ENCODE results near the gene PATJ. TPM values are rescaled to one million over a fixed set of nuclear protein-coding genes. Genes with fewer than 3 reads are reported as not detected.

PATJ gene
- total RNA-seq, 2 donors from 2014 or later: 47.8 to 64.5 TPM

- Histone ChIP-seq H3K27ac (no peak overlapping the region), H3K27me3 (replicated peaks; ENCODE audit: insufficient read depth) (no peaks in the 10 kb centered on the region), H3K9me3 (no peaks in the 10 kb centered on the region), H3K36me3 (no peaks in the 10 kb centered on the region), H3K4me3 (no peak overlapping the region), H3K4me1 (ENCODE audit: control insufficient read depth in 1 of 2, low read depth in 2 of 2) (peaks cover 0 to 13% of the 10 kb centered on the region in 2 donors)
- DNase-seq (ENCODE audit: low spot score) (no peak), ATAC-seq (ENCODE audit: insufficient number of reproducible peaks, low FRiP score, low read depth) (no peak)
- TF ChIP-seq CTCF (IDR thresholded peaks at IDR 0.05): no peak
Measured at GRCh38 chr1:62012095-62012494, 269.8 kb downstream of the PATJ start.

GRCh38 chr1:62012836-62013235 is 270.6 kb downstream of the PATJ start:
- DNase-seq (ENCODE audit: low spot score) (no peak), ATAC-seq (ENCODE audit: insufficient number of reproducible peaks, low FRiP score, low read depth) (no peak)
- no peaks in the 10 kb centered on the region for H3K27me3 ChIP-seq (replicated peaks; ENCODE audit: insufficient read depth)
- peak overlapping the region; percentile 3 for H3K4me3 ChIP-seq
- H3K27ac ChIP-seq: peak overlapping the region in 1 of 2 donors; percentile 14
- H3K36me3 ChIP-seq: no peaks in the 10 kb centered on the region
- no peak for TF ChIP-seq CTCF (IDR thresholded peaks at IDR 0.05)
- H3K4me1 ChIP-seq (ENCODE audit: control insufficient read depth in 1 of 2, low read depth in 2 of 2): peaks cover 0 to 13% of the 10 kb centered on the region in 2 donors
- H3K9me3 ChIP-seq: no peaks in the 10 kb centered on the region

- Histone ChIP-seq H3K27ac (peak overlapping the region in 1 of 2 donors; percentile 14), H3K4me3 (peak overlapping the region; percentile 3), H3K9me3 (no peaks in the 10 kb centered on the region), H3K27me3 (replicated peaks; ENCODE audit: insufficient read depth) (no peaks in the 10 kb centered on the region), H3K4me1 (ENCODE audit: control insufficient read depth in 1 of 2, low read depth in 2 of 2) (peaks cover 0 to 13% of the 10 kb centered on the region in 2 donors), H3K36me3 (no peaks in the 10 kb centered on the region)
- DNase-seq (ENCODE audit: low spot score) (no peak), ATAC-seq (ENCODE audit: insufficient number of reproducible peaks, low FRiP score, low read depth) (no peak)
- TF ChIP-seq CTCF (IDR thresholded peaks at IDR 0.05): no peak
Measured at GRCh38 chr1:62013264-62013663, 271.0 kb downstream of the PATJ start.

GRCh38 chr1:62022382-62022983 is 280.2 kb downstream of the PATJ start:
- no peak for DNase-seq (ENCODE audit: low spot score)
- TF ChIP-seq CTCF (IDR thresholded peaks at IDR 0.05): no peak
- Histone ChIP-seq H3K36me3 (no peaks in the 10 kb centered on the region), H3K27ac (no peak overlapping the region), H3K9me3 (no peaks in the 10 kb centered on the region), H3K4me1 (ENCODE audit: control insufficient read depth in 1 of 2, low read depth in 2 of 2) (no peaks in the 10 kb centered on the region), H3K4me3 (no peak overlapping the region), H3K27me3 (replicated peaks; ENCODE audit: insufficient read depth) (no peaks in the 10 kb centered on the region)
- no peak for ATAC-seq (ENCODE audit: insufficient number of reproducible peaks, low FRiP score, low read depth)

GRCh38 chr1:62024690-62025089 is 282.4 kb downstream of the PATJ start:
- H3K4me3 ChIP-seq: no peak overlapping the region
- no peak for DNase-seq (ENCODE audit: low spot score)
- no peaks in the 10 kb centered on the region for H3K27me3 ChIP-seq (replicated peaks; ENCODE audit: insufficient read depth)
- no peak for ATAC-seq (ENCODE audit: insufficient number of reproducible peaks, low FRiP score, low read depth)
- H3K36me3 ChIP-seq: no peaks in the 10 kb centered on the region
- TF ChIP-seq CTCF (IDR thresholded peaks at IDR 0.05): no peak
- peaks cover 4% of the 10 kb centered on the region for H3K9me3 ChIP-seq
- no peaks in the 10 kb centered on the region for H3K4me1 ChIP-seq (ENCODE audit: control insufficient read depth in 1 of 2, low read depth in 2 of 2)
- no peak overlapping the region for H3K27ac ChIP-seq

Measured in thoracic aorta (tissue), 2 donors.